HG02943 (cell line): ENCODE data around the gene LEMD1.
"Not testable (repeated sequence)": the region's sequence is repeated elsewhere in the genome, so short reads cannot be mapped to it uniquely, and the experiment has no call there.

ENCODE experiments used
- ATAC-seq: cut with Tn5 transposase; IDR thresholded peaks from one replicate; pipeline ENCODE4 v1.9.1; 2021; ENCODE audit warnings: mild to moderate bottlenecking, low read depth, moderate library complexity; ENCODE audit not compliant: unreplicated experiment

The LEMD1 gene

DNA sequence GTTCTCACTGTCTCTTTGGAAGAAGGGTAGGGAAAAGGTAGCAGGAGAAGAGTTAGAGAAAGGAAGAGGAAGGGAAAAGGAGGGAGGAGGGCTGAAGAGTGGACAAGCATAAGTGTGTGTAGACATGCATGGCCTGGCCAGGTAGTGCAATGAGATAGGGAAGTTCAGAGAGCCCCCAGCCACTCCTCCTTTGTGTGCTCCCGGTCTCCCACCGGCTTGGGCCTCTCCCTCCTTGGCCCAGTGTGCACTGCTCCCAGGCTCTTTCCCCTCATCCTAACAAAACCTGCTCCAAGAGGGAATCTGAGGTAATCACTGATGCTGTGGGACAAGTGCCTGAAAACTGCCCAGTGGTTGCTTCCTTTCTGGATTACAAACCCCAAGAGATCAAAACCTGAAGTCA is 10.3 kb upstream of the LEMD1 start:
- no peak for ATAC-seq

DNA sequence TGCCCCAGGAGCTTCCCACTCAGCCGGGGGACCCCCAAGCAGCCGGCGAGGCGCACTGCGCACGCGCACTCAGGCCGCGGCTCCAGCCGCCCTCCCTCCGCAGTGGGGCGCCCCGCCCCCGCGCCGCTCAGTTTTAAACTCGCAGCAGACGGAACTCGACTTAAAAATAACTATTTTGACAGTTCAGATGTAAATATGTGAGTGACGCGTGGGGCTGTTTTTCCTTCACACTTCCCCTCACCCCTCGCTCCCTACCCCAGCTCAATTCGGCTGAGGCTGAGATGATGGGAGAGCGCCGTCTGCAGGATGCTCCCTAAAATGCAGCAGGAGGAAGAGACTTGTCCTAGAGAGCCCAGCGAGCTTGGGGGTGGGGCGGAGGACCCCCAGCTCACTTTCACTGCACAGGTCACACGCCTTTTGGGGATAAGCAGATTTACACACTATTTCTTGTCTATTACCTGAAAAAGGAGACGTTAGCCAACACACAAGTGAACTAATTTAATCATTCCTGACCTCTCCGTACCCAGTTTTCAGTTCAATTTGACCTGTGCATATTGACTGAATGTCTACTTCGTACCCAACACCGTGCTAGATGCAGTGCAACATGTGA is 8.9 kb upstream of the LEMD1 start:
- no peak for ATAC-seq

DNA sequence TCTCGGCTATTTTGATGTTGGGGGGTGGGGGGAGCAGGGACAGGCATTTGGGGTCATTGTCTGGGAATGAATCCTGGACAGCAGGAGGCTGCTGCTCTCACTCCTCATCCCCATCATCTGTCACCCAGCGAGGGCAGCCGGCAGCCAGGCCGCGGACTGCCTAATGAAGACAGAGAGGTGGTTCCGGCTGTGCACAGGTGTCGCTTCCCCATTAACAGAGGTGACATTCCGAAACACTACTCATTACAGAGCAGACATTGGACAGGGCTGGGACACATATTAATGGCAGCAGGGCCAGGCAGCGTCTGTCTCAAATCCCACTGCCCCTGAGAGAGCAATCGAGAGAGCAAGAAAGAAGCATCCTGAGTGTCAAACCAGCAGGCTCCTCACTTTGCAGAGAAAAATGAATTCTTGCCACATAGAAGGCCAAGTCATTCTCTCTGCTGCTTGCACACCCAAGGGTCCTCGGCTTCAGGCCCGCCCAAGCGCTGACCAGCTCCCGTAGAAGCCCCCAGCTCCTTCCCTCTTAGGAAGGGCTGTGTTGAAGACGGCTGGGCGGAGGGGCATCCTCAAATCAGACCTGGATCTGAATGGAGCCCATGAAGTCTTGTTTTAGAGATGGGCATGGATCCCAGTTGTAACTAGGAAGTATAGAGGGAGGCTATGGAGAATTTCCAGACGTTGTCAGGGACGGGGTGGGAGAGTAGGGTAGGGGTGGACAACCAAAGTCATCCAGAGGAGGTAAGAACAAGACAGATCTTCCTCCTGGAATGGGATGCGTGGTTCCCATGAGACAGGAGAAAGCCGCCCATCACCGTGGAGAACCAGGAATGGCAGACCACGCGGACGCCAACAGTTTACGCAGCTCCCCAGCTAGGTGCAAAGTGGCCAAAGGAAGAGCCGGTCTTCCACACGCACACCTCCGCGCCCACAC is 8.2 kb upstream of the LEMD1 start:
- no peak for ATAC-seq

DNA sequence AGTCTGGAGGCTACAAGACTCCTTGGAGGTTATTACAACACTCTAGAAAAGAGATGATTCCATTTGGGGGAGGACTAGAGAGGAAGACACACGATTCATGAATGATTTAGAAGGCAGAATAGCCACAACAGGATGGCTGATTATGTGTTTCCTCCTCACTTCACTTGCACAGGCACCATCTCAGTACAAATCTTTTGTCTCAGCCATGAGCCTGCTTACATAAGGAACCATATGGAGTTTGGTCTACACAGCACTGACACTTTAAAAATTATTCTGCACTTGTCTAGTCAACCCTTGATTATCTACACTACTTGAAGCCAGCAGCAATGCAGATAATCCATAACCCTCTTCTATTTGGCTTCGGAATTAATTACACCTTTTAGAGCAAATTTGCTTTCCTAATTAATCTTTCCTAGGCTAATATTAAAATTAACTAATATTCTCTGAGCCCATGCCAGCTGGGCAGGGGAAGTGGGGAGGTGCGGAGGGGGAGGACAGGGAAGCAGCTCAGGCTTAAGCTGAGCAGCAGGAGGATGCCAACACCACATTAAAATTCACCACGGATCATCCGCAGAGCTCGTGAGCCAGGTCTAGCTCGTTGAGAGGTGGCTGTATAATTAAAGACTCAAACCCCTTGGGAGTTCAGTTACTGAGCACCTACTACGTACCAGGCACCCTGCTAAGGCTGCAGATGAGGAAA is 3.2 kb upstream of the LEMD1 start:
- no peak for ATAC-seq

DNA sequence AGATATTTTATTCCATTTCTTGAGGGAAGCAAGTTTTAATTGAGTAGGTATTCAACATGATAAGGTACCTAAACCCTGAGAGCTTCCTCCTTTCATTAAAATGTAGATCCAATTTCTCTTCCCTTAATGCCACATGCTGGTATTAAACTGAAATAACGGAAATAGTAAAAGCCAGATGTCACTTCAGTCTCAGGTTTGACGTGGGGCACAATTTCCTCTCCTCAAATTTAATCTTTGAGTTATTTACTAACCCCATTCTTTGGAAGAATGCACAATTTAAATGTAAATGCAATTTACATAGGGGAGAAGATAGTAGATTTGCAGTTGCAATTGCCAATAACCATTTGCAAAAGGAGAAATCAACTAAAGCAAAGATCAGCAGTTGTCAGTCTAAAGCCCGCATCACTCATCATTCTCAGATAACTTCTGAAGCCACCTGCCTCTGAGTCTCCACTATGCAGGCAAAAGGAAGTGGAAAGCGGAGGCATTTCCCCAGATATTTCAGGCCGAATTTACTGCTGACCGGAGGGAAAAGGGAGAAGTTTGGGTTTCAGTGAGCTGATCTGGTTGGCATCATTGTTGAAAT is 2.1 kb upstream of the LEMD1 start:
- ATAC-seq, result no peak

DNA sequence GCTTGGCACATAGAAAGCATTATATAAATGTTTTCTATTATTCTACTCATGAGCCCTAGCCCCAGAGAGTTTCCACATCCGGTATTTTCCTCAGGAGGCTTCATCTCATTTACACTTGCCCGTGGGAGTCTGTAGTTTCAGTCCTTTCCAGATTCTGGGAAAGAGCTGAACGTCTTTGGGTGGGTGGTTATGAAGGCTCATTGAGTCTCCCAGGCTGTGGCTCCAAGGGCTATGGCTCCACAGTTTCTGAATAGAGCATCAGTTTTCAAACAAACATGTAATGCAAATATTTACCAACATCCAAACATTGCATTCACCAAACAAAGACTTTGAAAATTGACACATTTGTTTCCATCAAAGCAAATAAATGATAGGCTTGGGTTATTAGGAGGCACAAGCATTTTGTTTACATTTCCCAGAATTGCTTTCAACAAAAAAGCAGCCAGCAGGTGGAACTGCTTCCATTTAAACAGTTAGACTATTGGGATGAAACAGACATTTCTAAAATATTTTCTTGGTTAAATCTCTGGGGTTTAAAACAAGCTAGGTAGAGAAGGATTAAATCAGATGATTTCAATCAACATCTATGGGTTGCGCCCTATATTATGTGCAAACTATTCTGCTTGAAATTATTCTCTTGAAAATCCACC is 1.3 kb upstream of the LEMD1 start:
- no peak for ATAC-seq

DNA sequence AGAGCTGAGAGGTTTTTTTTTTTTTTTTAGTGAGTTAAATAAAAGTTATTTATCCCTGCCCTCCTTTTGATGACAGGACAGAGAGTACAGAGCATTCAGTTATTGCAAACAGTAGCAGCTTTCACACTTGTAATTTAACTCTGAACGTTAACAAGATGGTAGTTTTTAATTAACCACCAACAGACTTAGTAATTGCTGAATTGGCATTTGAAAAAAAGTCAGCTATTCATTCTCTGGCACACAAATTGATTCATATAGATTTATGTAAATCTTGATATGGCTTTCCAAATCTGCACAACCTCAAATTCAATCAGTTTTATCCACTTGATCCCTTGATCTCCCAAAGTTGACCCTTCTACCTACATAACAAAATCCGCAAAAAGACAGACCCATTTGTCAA is 918 bp downstream of the LEMD1 start:
- ATAC-seq, result no peak

DNA sequence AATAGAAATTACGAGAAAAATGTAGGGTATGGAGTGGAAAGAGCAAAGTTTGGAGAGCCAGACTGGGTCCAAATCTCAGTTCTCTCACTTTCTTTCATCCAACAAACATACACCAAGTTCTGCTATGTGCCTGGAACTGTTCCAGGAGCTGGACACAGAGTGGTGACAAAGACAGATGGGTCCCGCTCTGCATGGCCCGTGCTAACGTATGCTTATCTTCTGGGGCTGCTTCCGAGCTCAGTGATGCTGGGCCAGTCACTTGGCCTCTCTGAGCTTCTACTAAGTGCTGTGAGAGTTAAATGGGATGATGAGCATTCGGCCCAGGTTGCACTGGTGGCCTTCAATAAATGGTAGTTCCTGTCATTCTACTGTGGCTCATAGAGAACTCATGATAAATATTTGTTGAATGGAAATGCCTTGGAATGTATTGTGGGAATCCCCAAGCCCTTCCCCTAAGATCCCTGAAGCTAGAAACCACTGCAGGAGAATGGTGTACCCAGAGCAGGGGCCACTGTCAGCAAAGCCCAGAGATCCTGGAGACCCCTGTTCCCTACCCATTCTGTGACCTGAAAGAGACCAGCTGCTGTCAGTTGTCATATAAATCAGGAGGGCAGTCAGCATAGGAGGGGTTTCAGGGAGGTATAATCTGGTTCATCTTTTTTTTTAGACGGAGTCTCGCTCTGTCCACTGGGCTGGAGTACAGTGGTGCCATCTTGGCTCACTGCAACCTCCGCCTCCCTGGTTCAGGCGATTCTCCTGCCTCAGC is 3.8 kb downstream of the LEMD1 start:
- no peak for ATAC-seq

DNA sequence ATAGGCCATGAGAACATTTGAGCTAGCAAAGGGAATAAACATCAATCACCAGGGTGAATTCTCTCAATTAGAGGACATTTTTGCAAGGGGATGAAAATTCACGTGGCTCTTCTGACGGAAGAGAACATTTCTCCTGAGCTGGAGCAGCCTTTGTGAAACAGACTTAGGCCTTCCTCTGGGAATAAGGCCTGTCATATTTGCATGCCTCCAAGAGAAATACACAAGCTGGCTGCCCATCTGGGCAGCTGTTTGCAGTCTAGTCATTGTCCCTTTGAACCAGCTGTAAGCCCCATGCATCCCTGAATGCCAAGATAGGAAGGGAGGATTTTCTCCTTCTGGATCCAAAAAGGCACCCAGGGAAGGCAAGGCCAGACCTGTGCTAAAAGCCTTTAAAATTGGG is 5.5 kb downstream of the LEMD1 start:
- ATAC-seq, result no peak

DNA sequence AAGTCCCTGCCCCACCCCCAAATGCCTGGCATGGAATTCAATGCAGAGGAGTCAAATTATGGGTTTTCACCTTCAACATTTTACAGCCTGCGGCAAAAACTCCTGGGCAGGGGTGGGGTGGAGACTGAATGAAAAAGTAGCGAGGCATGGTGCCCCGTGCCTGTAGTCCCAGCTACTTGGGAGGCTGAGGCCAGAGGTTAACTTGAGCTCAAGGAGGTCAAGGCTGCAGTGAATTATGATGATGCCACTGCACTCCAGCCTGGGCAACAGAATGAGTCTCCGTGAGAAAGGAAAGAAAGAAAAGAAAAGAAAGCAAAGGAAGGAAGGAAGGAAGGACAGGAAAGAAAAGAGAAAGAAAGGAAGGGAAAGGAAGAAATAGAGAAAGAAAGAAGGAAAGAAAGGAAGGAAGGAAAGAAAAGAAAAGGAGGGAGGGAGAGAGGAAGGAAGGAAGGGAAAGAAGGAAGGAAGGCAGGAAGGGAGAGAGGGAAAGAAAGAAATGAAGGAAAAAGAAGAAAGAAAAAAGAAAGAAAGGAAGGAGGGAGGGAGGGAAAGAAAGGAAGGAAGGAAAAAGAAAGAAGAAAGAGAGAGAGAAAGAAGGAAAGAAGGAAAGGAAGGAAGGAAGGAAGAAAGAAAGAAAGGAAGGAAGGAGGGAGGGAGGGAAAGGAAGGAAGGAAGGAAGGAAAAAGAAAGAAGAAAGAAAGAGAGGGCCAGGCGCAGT is 11.1 kb downstream of the LEMD1 start:
- no peak for ATAC-seq

DNA sequence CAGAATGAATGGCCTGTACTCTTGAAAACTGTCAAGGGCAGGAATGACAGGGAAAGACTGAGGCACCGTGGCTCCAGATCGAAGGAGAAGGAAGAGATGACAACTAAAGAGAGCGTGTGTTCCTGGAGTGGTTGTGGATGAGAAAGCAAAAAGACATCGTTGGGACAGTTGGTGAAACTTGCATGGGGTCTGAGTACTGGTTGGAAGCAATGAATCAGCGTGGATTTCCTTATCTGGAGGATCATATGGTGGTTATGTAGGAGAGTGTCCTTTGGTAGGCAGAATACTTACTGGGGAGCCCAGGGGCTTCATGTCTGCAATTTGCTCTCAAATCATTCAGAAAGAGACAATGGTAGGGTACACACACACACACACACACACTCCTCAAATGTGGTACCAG is 13.9 kb downstream of the LEMD1 start:
- ATAC-seq, result no peak

DNA sequence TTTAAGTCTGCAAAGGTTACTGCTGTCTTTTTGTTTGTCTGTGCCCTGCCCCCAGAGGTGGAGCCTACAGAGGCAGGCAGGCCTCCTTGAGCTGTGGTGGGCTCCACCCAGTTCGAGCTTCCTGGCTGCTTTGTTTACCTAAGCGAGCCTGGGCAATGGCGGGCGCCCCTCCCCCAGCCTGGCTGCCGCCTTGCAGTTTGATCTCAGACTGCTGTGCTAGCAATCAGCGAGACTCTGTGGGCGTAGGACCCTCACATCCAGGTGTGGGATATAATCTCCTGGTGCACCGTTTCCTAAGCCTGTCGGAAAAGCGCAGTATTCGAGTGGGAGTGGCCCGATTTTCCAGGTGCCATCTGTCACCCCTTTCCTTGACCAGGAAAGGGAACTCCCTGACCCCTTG is 15.6 kb downstream of the LEMD1 start:
- ATAC-seq, result not testable (repeated sequence)

DNA sequence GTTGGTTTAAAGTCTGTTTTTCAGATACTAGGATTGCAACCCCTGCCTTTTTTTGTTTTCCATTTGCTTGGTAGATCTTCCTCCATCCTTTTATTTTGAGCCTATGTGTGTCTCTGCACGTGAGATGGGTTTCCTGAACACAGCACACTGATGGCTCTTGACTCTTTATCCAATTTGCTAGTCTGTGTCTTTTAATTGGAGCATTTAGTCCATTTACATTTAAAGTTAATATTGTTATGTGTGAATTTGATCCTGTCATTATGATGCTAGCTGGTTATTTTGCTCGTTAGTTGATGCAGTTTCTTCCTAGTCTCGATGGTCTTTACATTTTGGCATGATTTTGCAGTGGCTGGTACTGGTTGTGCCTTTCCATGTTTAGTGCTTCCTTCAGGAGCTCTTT is 17.4 kb downstream of the LEMD1 start:
- ATAC-seq, result not testable (repeated sequence)

DNA sequence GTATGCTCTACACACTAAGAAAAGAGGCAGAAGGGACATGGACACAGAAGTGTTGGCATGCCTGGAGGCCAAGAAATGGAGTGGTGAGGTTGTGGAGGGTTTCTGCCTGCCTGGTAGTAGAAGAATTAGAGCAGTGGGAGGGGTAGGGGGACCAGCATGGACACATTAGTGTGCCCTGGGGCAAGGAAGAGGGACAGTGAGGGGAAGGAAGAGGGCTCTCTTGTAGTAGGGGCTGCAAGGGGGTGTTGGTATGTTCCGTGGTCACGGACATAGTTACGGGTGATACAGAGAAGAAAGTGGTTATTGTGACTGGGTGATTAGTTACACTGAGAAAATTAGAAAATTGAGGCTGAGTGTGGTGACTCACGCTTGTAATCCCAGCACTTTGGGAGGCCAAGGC is 23.3 kb downstream of the LEMD1 start:
- no peak for ATAC-seq

DNA sequence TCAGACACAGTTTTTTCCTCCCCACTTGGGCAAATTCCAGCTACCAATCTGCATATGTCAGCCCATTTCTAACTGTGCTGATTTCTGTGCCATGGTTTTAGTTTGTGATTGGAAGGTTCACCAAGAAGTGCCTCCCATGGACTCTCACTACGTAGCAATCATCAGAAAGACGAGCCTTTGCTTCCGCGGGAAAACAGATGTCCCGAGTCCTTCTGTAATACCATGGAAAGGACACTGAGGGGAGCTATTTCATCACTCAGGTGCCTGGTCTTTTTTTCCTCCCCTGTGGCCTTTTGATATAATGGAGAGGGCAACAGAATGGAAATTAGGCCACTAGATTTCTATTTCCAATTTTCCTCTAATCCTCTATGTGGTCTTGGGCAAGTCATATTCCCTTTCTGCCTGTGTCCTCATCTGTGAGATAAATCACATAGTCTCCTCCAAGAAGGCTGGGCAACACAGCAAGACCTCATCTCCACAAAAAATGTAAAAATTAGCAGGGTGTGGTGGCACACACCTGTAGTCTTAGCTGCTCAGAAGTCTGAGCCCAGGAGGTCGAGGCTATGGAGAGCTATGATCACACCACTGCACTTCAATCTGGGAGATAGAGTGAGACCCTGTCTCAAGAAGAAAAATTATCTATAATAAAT is 24.8 kb downstream of the LEMD1 start:
- no peak for ATAC-seq

DNA sequence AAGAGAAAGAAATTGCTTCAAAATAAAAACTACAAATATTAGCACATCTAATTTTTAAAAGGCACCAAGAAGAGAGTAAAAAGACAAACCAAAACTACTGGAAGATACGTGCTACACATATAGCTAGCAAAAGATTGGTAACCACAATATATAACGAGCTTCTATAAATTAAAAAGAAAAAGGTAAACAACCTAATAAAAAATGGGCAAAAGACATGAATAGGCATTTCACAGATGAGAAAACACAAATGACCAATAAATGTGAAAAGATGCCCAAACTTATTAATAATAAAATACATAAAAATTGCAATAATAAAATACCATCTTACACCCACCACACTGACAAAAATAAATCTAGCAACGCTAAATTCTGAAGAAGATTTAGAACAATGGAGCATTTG is 26.2 kb downstream of the LEMD1 start:
- ATAC-seq, result no peak

DNA sequence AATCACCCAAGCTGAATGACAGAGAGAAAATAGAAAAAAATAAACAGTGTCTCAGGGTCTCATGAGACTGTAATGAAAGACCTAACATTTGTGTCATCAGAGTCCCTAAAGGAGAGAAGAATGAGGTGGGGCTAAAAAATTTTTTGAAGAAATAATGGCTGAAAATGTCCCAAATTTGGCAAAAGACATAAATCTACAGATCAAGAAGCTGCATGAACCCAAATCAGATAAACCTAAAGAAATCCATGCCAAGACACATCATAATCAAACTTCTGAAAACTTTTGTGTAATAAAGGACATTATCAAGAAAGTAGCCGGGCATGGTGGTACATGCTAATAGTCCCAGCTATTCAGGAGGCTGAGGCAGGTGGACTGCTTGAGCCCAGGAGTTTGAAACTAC is 29.2 kb downstream of the LEMD1 start:
- no peak for ATAC-seq

DNA sequence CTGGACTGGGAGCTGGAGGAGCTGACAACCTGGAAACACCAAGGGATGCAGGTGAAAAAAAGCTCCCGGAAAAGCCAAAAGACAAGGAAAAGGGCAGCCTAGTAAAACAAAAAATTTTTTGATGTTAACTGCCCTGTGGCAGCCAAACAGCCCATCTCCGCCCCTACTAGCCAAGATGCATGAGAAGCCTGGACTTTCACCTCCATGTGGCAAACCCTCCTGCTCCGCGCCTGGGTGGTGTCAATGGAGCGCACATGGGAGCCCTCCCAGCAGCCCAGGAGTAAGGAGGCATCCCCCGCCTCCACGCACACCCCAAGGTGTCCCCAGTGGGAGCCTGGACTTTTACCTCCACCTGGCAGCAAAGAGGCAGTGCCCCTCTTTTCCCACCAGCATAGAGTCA is 30.5 kb downstream of the LEMD1 start:
- ATAC-seq, result no peak

DNA sequence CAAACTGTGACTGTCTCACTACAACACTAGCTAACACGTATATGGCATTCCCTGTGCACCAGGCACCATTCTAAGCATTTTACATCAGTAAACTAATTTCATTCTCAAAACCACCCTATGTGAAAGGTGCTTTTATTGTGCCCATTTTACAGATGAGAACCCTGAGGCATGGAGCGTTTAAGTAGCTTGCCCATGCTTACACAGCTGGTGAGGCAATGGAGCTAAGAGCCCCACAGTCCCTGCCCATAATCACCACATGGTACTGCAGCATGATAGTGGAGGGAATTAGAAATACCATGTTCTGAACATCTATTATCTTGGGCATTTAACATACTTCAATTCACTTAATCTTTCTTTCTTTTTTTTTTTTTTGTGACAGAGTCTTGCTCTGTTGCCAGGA is 34.0 kb downstream of the LEMD1 start:
- no peak for ATAC-seq
